ENCODE measurements around the gene QARS1.

The QARS1 gene

GRCh38 chr3:49108346-49108745, 3.8 kb upstream of the QARS1 start:
- TF ChIP-seq CTCF (IDR thresholded peaks at IDR 0.05; ENCODE audit: extremely low read depth, missing control alignments), result no peak
- DNase-seq (ENCODE audit: low spot score), result no peak

GRCh38 chr3:49104052-49104426, 518 bp downstream of the QARS1 start:
- TF ChIP-seq CTCF (IDR thresholded peaks at IDR 0.05; ENCODE audit: extremely low read depth, missing control alignments), result no peak
- DNase-seq (ENCODE audit: low spot score), result no peak

GRCh38 chr3:49100046-49100615, 4.4 kb downstream of the QARS1 start:
- no peak for TF ChIP-seq CTCF (IDR thresholded peaks at IDR 0.05; ENCODE audit: extremely low read depth, missing control alignments)
- no peak for DNase-seq (ENCODE audit: low spot score)

- no peak for TF ChIP-seq CTCF (IDR thresholded peaks at IDR 0.05; ENCODE audit: extremely low read depth, missing control alignments)
Measured at GRCh38 chr3:49098910-49099630, 5.5 kb downstream of the QARS1 start.

GRCh38 chr3:49098429-49098828, 6.1 kb downstream of the QARS1 start:
- TF ChIP-seq CTCF (IDR thresholded peaks at IDR 0.05; ENCODE audit: extremely low read depth, missing control alignments), result no peak
- no peak for DNase-seq (ENCODE audit: low spot score)

More at GRCh38 chr3:49098910-49099630, 5.5 kb downstream of the QARS1 start:
- DNase-seq (ENCODE audit: low spot score), result no peak

- peak; percentile 45 for TF ChIP-seq CTCF (IDR thresholded peaks at IDR 0.05; ENCODE audit: extremely low read depth, missing control alignments)
- DNase-seq (ENCODE audit: low spot score), result peak; percentile 95
Measured at GRCh38 chr3:49093853-49094767, 10.4 kb downstream of the QARS1 start, which contains the start of gene QRICH1. Gene QRICH1 (minus strand): TSS chr3:49094071. CDS start chr3:49077017, 17,054 bp downstream.

Data from GM20000 (cell line).